Naive thymus-derived CD8-positive, alpha-beta T cell (primary cell): Measurements from ENCODE around the gene CELA3B. TPM values are rescaled to one million over a fixed set of nuclear protein-coding genes. Genes with fewer than 3 reads are reported as not detected.
"Not testable (repeated sequence)": the region's sequence is repeated elsewhere in the genome, so short reads cannot be mapped to it uniquely, and the experiment has no call there.

Source experiments
- ATAC-seq, 2 donors: fragments of 150-1000 bp; cut with Tn5 transposase in 1 of 2; sonication (Bioruptor Pico), chemical (Tn5 transposase) in 1 of 2; 1 replicate in 1 of 2; 2 replicates in 1 of 2; pipeline ENCODE4 v1.10.0; 2021; ENCODE audit warnings: mild to moderate bottlenecking in 2 of 2, moderate library complexity in 2 of 2
- POLR2A ChIA-PET: fragments of 350-600 bp; sonication (Branson Sonifier 250); formaldehyde crosslinking; loops from one replicate; lab custom pipeline; 2021; ENCODE audit warnings: antibody characterized with exemption; lab: Charles Lee
- DNase-seq, 10 donors: peaks; one replicate each; pipeline versions ENCODE4 v3.0.0 to v3.0.0-alpha.2; 2020 to 2022
- H3K27ac Mint-ChIP-seq, 10 donors: one replicate each; pipeline ENCODE4 v1.8.0; 2020 to 2022; ENCODE audit warnings: mild to moderate bottlenecking in 10 of 10, mixed read lengths in 10 of 10, moderate library complexity in 4 of 10, inconsistent platforms in 1 of 10
- H3K27me3 Mint-ChIP-seq, 5 donors: one replicate each; pipeline ENCODE4 v1.8.0; 2021 to 2022; ENCODE audit warnings: mixed read lengths in 5 of 5
- H3K36me3 Mint-ChIP-seq, 3 donors: one replicate each; pipeline ENCODE4 v1.8.0; 2020 to 2022; ENCODE audit warnings: mixed read lengths in 3 of 3, mild to moderate bottlenecking in 2 of 3, inconsistent platforms in 1 of 3
- H3K4me1 Mint-ChIP-seq, 4 donors: one replicate each; pipeline ENCODE4 v1.8.0; 2021 to 2022; ENCODE audit warnings: mixed read lengths in 4 of 4
- H3K4me3 Mint-ChIP-seq, 10 donors: one replicate each; pipeline ENCODE4 v1.8.0; 2020 to 2022; ENCODE audit warnings: mild to moderate bottlenecking in 10 of 10, mixed read lengths in 10 of 10, moderate library complexity in 6 of 10, inconsistent platforms in 1 of 10
- H3K9me3 Mint-ChIP-seq, 9 donors: one replicate each; pipeline ENCODE4 v1.8.0; 2020 to 2022; ENCODE audit warnings: mixed read lengths in 9 of 9, mild to moderate bottlenecking in 3 of 9, inconsistent platforms in 1 of 9, moderate library complexity in 1 of 9
- polyA plus RNA-seq, 3 donors: library from polyadenylated mRNA; unstranded; fragments of 300-500 nt; fragmentation: Illumina TruSeq; gene quantifications; one replicate each; pipeline ENCODE4 v1.2.3, GENCODE V29; 2021
- total RNA-seq, 8 experiments: library from RNA in 2 of 8; stranded (reverse) in 2 of 8; gene quantifications; one replicate each; pipeline ENCODE4 v1.2.3 and lab custom pipeline; 2021 to 2026

The CELA3B gene
- total and polyA plus RNA-seq, 5 experiments from 2014 or later, result not detected

DNA sequence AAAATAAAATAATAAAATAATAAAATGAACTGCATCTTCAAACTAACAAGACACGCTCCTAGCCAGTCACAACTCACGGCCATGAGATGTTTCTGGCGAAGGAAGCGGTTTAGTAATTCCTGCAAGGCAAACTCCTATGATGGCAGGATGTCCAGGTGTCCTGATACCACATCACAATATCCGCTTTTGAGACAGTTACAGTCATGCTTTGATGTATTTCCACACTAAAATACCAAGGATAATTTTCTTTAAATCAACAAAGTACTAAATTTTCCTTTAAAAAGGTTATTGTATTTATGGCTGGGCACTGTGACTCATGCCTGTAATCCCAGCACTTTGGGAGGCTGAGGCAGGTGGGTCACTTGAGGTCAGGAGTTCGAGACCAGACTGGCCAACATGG is 9.6 kb upstream of the CELA3B start:
- H3K27ac Mint-ChIP-seq, H3K4me3 Mint-ChIP-seq, DNase-seq, H3K36me3 Mint-ChIP-seq, ATAC-seq, POLR2A ChIA-PET, H3K27me3 Mint-ChIP-seq, H3K9me3 Mint-ChIP-seq: not testable (repeated sequence)
- H3K4me1 Mint-ChIP-seq, result peaks cover 7 to 12% (median 8%) of the 10 kb centered on the region in 4 donors

GRCh38 chr1:21969066-21969465 is 7.8 kb upstream of the CELA3B start:
- H3K4me1 Mint-ChIP-seq, H3K9me3 Mint-ChIP-seq, POLR2A ChIA-PET, DNase-seq, H3K36me3 Mint-ChIP-seq, H3K4me3 Mint-ChIP-seq, H3K27me3 Mint-ChIP-seq, ATAC-seq: not testable (repeated sequence)
- H3K27ac Mint-ChIP-seq, result peak overlapping the region in 1 of 10 donors; percentile 62

DNA sequence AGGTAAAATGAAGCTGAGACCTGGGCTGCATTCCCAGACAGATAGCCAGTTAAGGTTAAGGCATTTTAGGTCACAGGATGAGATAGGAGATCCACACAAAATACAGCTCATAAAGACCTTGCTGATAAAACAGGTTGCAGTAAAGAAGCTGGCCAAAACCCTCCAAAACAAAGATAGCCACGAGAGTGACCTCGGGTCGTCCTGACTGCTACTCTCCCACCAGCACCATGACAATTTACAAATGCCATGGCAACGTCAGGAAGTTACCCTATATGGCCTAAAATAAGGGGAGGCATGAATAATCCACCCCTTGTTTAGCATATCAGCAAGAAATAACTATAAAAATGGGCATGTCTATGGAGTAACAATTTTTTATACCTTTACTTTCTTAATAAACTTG is 6.3 kb upstream of the CELA3B start:
- H3K4me1 Mint-ChIP-seq, H3K36me3 Mint-ChIP-seq, H3K9me3 Mint-ChIP-seq, POLR2A ChIA-PET, H3K4me3 Mint-ChIP-seq, ATAC-seq, H3K27ac Mint-ChIP-seq, H3K27me3 Mint-ChIP-seq, DNase-seq: not testable (repeated sequence)

GRCh38 chr1:21972973-21973441 is 3.8 kb upstream of the CELA3B start:
- DNase-seq, H3K27me3 Mint-ChIP-seq, H3K36me3 Mint-ChIP-seq, H3K4me1 Mint-ChIP-seq, POLR2A ChIA-PET, H3K4me3 Mint-ChIP-seq, H3K9me3 Mint-ChIP-seq, ATAC-seq: not testable (repeated sequence)
- peak overlapping the region in 1 of 10 donors; percentile 43 for H3K27ac Mint-ChIP-seq

DNA sequence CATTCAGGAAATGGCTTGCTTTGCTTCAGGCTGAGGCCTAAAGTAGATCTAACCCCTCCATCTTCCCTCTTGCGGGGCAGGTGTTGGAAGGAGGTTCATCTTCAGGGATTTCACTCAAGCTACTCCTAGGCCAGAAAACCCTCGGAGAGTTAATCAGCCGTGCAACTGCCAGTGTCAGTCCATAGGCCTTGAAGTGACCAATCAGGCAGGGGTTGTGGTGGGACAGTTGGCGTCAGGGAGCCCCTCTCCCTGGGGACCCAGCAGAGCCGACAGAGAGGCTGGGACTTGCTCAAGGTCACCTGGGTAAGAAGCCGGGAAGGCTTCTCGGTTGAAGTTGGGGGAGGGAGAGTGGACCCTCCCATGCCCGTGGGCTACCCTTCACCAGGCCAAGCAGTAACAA is 2.9 kb upstream of the CELA3B start:
- DNase-seq, H3K36me3 Mint-ChIP-seq, ATAC-seq, H3K4me3 Mint-ChIP-seq, H3K27me3 Mint-ChIP-seq, H3K4me1 Mint-ChIP-seq, H3K9me3 Mint-ChIP-seq, POLR2A ChIA-PET: not testable (repeated sequence)
- H3K27ac Mint-ChIP-seq, result peak overlapping the region in 1 of 10 donors; percentile 1

DNA sequence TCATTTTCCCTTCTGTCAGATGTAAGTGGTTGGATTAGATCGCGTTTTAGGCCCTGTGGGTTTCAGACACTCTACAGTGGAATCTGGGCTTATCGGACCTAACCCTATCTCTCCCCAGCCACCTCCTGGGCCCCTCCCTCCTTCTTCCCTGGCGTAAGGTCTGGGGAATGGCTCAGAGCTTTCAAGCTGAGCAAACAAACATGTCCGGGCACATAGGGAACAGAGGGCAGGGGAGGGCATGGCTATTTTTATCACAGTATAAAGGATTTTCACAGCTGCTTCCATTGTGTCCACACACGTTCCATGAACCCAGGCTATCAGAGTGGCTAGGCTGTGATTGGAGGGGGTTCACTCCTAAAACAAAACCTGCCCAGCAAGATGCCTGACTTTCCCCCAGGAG is 2.1 kb upstream of the CELA3B start:
- not testable (repeated sequence) for ATAC-seq

GRCh38 chr1:21975296-21975695 is 1.5 kb upstream of the CELA3B start:
- H3K27ac Mint-ChIP-seq, H3K4me1 Mint-ChIP-seq, H3K36me3 Mint-ChIP-seq, ATAC-seq, DNase-seq, H3K9me3 Mint-ChIP-seq, H3K27me3 Mint-ChIP-seq, H3K4me3 Mint-ChIP-seq, POLR2A ChIA-PET: not testable (repeated sequence)

More for the DNA sequence above, 2.1 kb upstream of the CELA3B start:
- H3K4me1 Mint-ChIP-seq, H3K27me3 Mint-ChIP-seq, H3K36me3 Mint-ChIP-seq, POLR2A ChIA-PET, H3K4me3 Mint-ChIP-seq, H3K9me3 Mint-ChIP-seq, DNase-seq, H3K27ac Mint-ChIP-seq: not testable (repeated sequence)

DNA sequence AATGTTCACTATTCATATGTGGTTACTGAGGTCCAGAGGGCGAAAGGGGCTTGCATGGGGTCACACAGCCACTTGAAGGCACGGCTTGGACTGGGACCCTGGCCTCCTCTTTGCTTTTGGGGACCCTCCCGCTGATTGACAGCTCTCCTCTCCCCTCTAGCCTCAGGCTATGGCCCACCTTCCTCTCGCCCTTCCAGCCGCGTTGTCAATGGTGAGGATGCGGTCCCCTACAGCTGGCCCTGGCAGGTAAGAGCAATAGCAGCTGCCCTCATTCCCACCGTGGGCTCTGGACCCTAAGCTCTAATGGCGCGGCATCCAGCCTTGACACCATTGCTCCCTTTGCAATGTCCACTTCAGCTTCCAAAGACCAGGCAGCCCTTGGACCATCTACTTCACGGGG is 1.4 kb downstream of the CELA3B start:
- H3K4me1 Mint-ChIP-seq, H3K27me3 Mint-ChIP-seq, H3K9me3 Mint-ChIP-seq, H3K4me3 Mint-ChIP-seq, H3K36me3 Mint-ChIP-seq, POLR2A ChIA-PET, DNase-seq, ATAC-seq: not testable (repeated sequence)
- peak overlapping the region in 2 of 10 donors; percentile 41 to 57 for H3K27ac Mint-ChIP-seq

DNA sequence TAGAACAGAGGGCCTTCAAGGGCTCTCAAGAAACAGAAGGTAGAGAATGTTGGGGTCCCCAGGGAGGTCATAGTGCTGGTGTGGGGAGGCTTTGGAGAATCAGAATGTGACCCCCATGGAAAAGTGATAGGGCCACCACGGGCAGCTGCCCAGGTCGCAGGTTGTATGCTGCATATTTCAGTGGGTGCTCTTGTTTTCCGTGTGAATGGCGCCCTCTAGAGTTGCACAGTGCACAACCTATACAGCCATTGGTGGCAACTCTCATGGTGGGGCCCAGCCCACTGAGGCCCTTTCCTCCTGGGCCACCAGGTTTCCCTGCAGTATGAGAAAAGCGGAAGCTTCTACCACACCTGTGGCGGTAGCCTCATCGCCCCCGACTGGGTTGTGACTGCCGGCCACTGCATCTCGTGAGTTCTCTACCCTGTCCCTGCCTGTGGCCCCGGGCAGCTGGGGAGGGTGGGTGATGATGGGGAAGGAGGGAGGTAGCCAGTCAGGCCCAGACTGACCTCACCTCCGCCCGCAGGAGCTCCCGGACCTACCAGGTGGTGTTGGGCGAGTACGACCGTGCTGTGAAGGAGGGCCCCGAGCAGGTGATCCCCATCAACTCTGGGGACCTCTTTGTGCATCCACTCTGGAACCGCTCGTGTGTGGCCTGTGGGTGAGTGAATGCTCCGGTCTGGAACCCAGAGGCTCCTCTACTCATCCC is 3.8 kb downstream of the CELA3B start:
- H3K9me3 Mint-ChIP-seq, H3K4me1 Mint-ChIP-seq, H3K27me3 Mint-ChIP-seq, ATAC-seq, POLR2A ChIA-PET, H3K27ac Mint-ChIP-seq, DNase-seq, H3K4me3 Mint-ChIP-seq, H3K36me3 Mint-ChIP-seq: not testable (repeated sequence)

GRCh38 chr1:21981253-21981652 is 4.4 kb downstream of the CELA3B start:
- H3K4me1 Mint-ChIP-seq, DNase-seq, POLR2A ChIA-PET, H3K27ac Mint-ChIP-seq, ATAC-seq, H3K36me3 Mint-ChIP-seq, H3K4me3 Mint-ChIP-seq, H3K27me3 Mint-ChIP-seq, H3K9me3 Mint-ChIP-seq: not testable (repeated sequence)

- H3K9me3 Mint-ChIP-seq, DNase-seq, ATAC-seq, H3K27me3 Mint-ChIP-seq, H3K4me1 Mint-ChIP-seq, H3K36me3 Mint-ChIP-seq, H3K4me3 Mint-ChIP-seq: not testable (repeated sequence)
- peak overlapping the region in 1 of 10 donors; percentile 78 for H3K27ac Mint-ChIP-seq
- POLR2A ChIA-PET, result interaction anchor here (0.7 kb wide), 1 partner anchor 225 kb away, joined by 3 read pairs; no protein-coding TSS in a partner anchor
These were observed 5.3 kb downstream of the CELA3B start for GRCh38 chr1:21982122-21982521.

- H3K4me3 Mint-ChIP-seq, POLR2A ChIA-PET, DNase-seq, H3K36me3 Mint-ChIP-seq, H3K9me3 Mint-ChIP-seq, ATAC-seq, H3K27me3 Mint-ChIP-seq, H3K4me1 Mint-ChIP-seq: not testable (repeated sequence)
- H3K27ac Mint-ChIP-seq, result peak overlapping the region in 1 of 10 donors; percentile 47
These were observed 6.7 kb downstream of the CELA3B start for GRCh38 chr1:21983539-21983938.

- ATAC-seq, POLR2A ChIA-PET, H3K36me3 Mint-ChIP-seq, H3K4me1 Mint-ChIP-seq, H3K27me3 Mint-ChIP-seq, H3K4me3 Mint-ChIP-seq, DNase-seq, H3K27ac Mint-ChIP-seq, H3K9me3 Mint-ChIP-seq: not testable (repeated sequence)
These were observed 9.1 kb downstream of the CELA3B start for GRCh38 chr1:21985893-21986292.

DNA sequence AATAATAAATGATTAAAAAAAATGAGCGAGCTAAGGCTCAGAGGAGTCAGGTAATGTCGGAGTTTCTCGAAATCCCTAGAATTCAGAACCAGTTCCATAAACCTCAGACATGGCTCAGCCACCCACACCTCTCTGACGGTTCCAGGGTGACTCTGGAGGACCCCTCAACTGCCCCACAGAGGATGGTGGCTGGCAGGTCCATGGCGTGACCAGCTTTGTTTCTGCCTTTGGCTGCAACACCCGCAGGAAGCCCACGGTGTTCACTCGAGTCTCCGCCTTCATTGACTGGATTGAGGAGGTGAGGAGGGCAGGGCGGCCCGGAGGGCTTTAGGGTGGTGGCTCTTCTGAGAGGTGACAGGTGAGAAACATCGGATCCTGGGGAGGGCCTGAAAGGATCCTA is 9.6 kb downstream of the CELA3B start:
- H3K9me3 Mint-ChIP-seq, H3K4me3 Mint-ChIP-seq, POLR2A ChIA-PET, H3K27ac Mint-ChIP-seq, H3K27me3 Mint-ChIP-seq, H3K36me3 Mint-ChIP-seq, H3K4me1 Mint-ChIP-seq, ATAC-seq: not testable (repeated sequence)
- DNase-seq, result peak in 1 of 10 donors; percentile 8
